HepG2 (cell line): ENCODE data around the gene MED25. TPM values are rescaled to one million over a fixed set of nuclear protein-coding genes. Genes with fewer than 3 reads are reported as not detected.

Experiments used
- ATAC-seq: fragments of 200-7000 bp; cut with Tn5 transposase; 3 replicates; pipeline ENCODE4 v1.9.1; 2020; ENCODE audit warnings: mild to moderate bottlenecking, moderate library complexity
- BruUV-seq: library from RNA; stranded (reverse); fragments of 400-500 nt; replicated peaks from 2 replicates; lab custom pipeline; 2021; lab: Mats Ljungman, UMichigan
- CTCF ChIA-PET: fragments of 300-600 bp; formaldehyde crosslinking; extraction: SDS; loops from one replicate; lab custom pipeline; 2021; ENCODE audit warnings: low total read pairs, inconsistent platforms, low intra/inter-chr PET ratio; lab: Yijun Ruan, JAX
- POLR2A ChIA-PET: fragments of 350-600 bp; sonication (Branson Sonifier 250); formaldehyde crosslinking; loops from one replicate; lab custom pipeline; 2020; ENCODE audit warnings: antibody characterized with exemption, inconsistent platforms; lab: Yijun Ruan, JAX
- DNase-seq: peaks from one replicate; pipeline ENCODE4 v3.0.0-alpha.2; 2015; ENCODE audit warnings: low spot score
- FAIRE-seq: peaks from 3 replicates; lab custom pipeline; 2011; peaks lifted over from hg19 to GRCh38; lab: Jason Lieb, UNC
- H2AFZ ChIP-seq: one replicate; pipeline ENCODE4 v1.6.1; 2011; ENCODE audit warnings: low read length, inconsistent platforms
- H3K27ac ChIP-seq: fragments of 300-600 bp; 3 replicates; pipeline ENCODE4 v1.8.0; 2011; ENCODE audit warnings: mixed run types, mild to moderate bottlenecking, mixed read lengths, low read length, inconsistent platforms; ENCODE audit not compliant: insufficient read depth; ENCODE audit errors: extremely low read length
- H3K27me3 ChIP-seq, 2 experiments: fragments of 200-600 bp in 1 of 2; 2 replicates in 1 of 2; 3 replicates in 1 of 2; pipeline versions ENCODE4 v1.6.0 to v1.8.0; 2011; ENCODE audit warnings: low read length in 2 of 2, mild to moderate bottlenecking in 2 of 2, moderate library complexity in 2 of 2, inconsistent platforms in 1 of 2; ENCODE audit not compliant: insufficient read depth in 2 of 2, control insufficient read depth in 1 of 2
- H3K36me3 ChIP-seq, 2 experiments: fragments of 200-600 bp in 1 of 2; replicated peaks in 1 of 2; 2 replicates in 1 of 2; 3 replicates in 1 of 2; pipeline versions ENCODE4 v1.5.1 to v1.8.0; 2011; ENCODE audit warnings: low read length in 2 of 2, inconsistent platforms in 1 of 2; ENCODE audit not compliant: insufficient read depth in 2 of 2, control insufficient read depth in 1 of 2
- H3K4me1 ChIP-seq: 2 replicates; pipeline ENCODE4 v1.5.1; 2012; ENCODE audit warnings: low read length, inconsistent platforms; ENCODE audit not compliant: insufficient read depth
- H3K4me2 ChIP-seq: 2 replicates; pipeline ENCODE4 v1.6.0; 2011; ENCODE audit warnings: low read depth, low read length, inconsistent platforms
- H3K4me3 ChIP-seq, 3 experiments: fragments of 200-600 bp in 1 of 3; sonication (generic), shearing (Covaris generic) in 1 of 3; replicated peaks in 1 of 3; 2 replicates each; pipeline ENCODE4 v1.5.1; 2011 to 2016; ENCODE audit warnings: low read length in 3 of 3, inconsistent platforms in 2 of 3, low read depth in 2 of 3, mild to moderate bottlenecking in 2 of 3, control low read depth in 1 of 3, mixed read lengths in 1 of 3; ENCODE audit not compliant: insufficient read depth in 1 of 3
- H3K79me2 ChIP-seq: one replicate; pipeline ENCODE4 v1.6.1; 2011; ENCODE audit warnings: low read length, inconsistent platforms; ENCODE audit not compliant: insufficient read depth
- H3K9ac ChIP-seq: 2 replicates; pipeline ENCODE4 v1.6.0; 2011; ENCODE audit warnings: mild to moderate bottlenecking, low read depth, low read length, inconsistent platforms; ENCODE audit not compliant: insufficient read depth
- H3K9me3 ChIP-seq: 2 replicates; pipeline ENCODE4 v1.5.1; 2012; ENCODE audit warnings: mild to moderate bottlenecking, low read length
- H4K20me1 ChIP-seq: 2 replicates; pipeline ENCODE4 v1.6.0; 2011; ENCODE audit warnings: inconsistent platforms, mild to moderate bottlenecking, low read length, moderate library complexity; ENCODE audit not compliant: insufficient read depth
- AGO1 ChIP-seq: fragments of 200-400 bp; formaldehyde crosslinking; IDR thresholded peaks from 2 replicates; pipeline ENCODE4 v1.6.1; 2017; ENCODE audit warnings: mild to moderate bottlenecking, low read depth, low read length, moderate library complexity; ENCODE audit not compliant: poor library complexity, severe bottlenecking
- AGO2 ChIP-seq: fragments of 200-400 bp; formaldehyde crosslinking; optimal IDR thresholded peaks from 2 replicates; pipeline ENCODE3; 2017; ENCODE audit warnings: mild to moderate bottlenecking, low read depth, low read length, moderate library complexity
- AHDC1 ChIP-seq: sonication (generic); formaldehyde crosslinking; IDR thresholded peaks from 2 replicates; pipeline ENCODE4 v1.5.1; 2020; ENCODE audit warnings: mild to moderate bottlenecking, missing genetic modification reagents, borderline replicate concordance
- BORCS8-MEF2B ChIP-seq: sonication (generic); formaldehyde crosslinking; IDR thresholded peaks from 2 replicates; pipeline ENCODE4 v1.8.0; 2022; ENCODE audit warnings: mild to moderate bottlenecking, missing genetic modification reagents
- DNMT3B ChIP-seq: conservative IDR thresholded peaks from 2 replicates; pipeline ENCODE4 v1.6.1; 2016; ENCODE audit warnings: missing biosample characterization, control low read depth
- FLYWCH1 ChIP-seq: sonication (generic); formaldehyde crosslinking; IDR thresholded peaks from 2 replicates; pipeline ENCODE4 v1.8.1; 2023; ENCODE audit warnings: mild to moderate bottlenecking, missing genetic modification reagents
- FOXA1 ChIP-seq, 2 experiments: fragments of 450-650 bp in 1 of 2; sonication (generic) in 1 of 2; formaldehyde crosslinking in 1 of 2; IDR thresholded peaks; 2 replicates each; pipeline versions ENCODE4 v1.4.0 to v1.6.1; 2016 to 2020; ENCODE audit warnings: missing genetic modification reagents in 1 of 2
- LBX2 ChIP-seq: sonication (generic); formaldehyde crosslinking; IDR thresholded peaks from 2 replicates; pipeline ENCODE4 v1.5.0; 2020; ENCODE audit warnings: missing genetic modification reagents, mild to moderate bottlenecking, borderline replicate concordance
- POLR2AphosphoS5 ChIP-seq: IDR thresholded peaks from 2 replicates; pipeline ENCODE4 v1.6.1; 2012; ENCODE audit warnings: low read depth, low read length
- RFXAP ChIP-seq: sonication (generic); formaldehyde crosslinking; IDR thresholded peaks from 2 replicates; pipeline ENCODE4 v1.4.0; 2020; ENCODE audit warnings: missing genetic modification reagents, borderline replicate concordance
- SIN3A ChIP-seq: IDR thresholded peaks from 2 replicates; pipeline ENCODE4 v1.6.1; 2011; ENCODE audit warnings: low read depth, mild to moderate bottlenecking, control low read depth, low read length, borderline replicate concordance
- ZMYM4 ChIP-seq: sonication (generic); formaldehyde crosslinking; IDR thresholded peaks from 2 replicates; pipeline ENCODE4 v1.8.1; 2023; ENCODE audit warnings: mild to moderate bottlenecking, missing genetic modification reagents
- ZNF629 ChIP-seq: sonication (generic); formaldehyde crosslinking; conservative IDR thresholded peaks from 2 replicates; pipeline ENCODE4 v1.5.0; 2020; ENCODE audit warnings: missing genetic modification reagents
- ZNF781 ChIP-seq: sonication (generic); formaldehyde crosslinking; IDR thresholded peaks from 2 replicates; pipeline ENCODE4 v1.5.1; 2020; ENCODE audit warnings: borderline replicate concordance, mild to moderate bottlenecking, missing genetic modification reagents; ENCODE audit errors: not compliant biosample characterization
- WGBS: methylation state at CpG from one replicate; pipeline ENCODE4 v1.1.6; 2017; ENCODE audit warnings: low lambda C conversion rate; 5-methylcytosine and 5-hydroxymethylcytosine counted together
- in situ Hi-C: cut with HindIII; loops from 2 replicates; pipeline ENCODE4 v1.10.0; 2017; ENCODE audit warnings: low pct_unique_long_range_greater_than_20kb; ENCODE audit not compliant: extremely low pct_ligation_motif_present
- intact Hi-C: fragments of 100-400 bp; cut with micrococcal nuclease; formaldehyde crosslinking; loops from one replicate; pipeline ENCODE4 v1.10.0; 2022; ENCODE audit not compliant: unreplicated experiment
- polyA plus RNA-seq, 8 experiments: library from polyadenylated mRNA; depleted of rRNA in 3 of 8; stranded (reverse) in 7 of 8; unstranded in 1 of 8; fragments of >200 nt; fragmentation: Illumina TruSeq in 4 of 8; extraction: Trizol in 4 of 8; gene quantifications; 2 replicates each; pipeline versions ENCODE4 v1.2.1 to v1.2.3, GENCODE V29; 2011 to 2016; ENCODE audit warnings: low read depth in 4 of 8, missing spikeins in 1 of 8, mixed read lengths in 1 of 8; ENCODE audit not compliant: insufficient read depth in 1 of 8
- total RNA-seq, 5 experiments: library from RNA; depleted of rRNA; stranded (reverse); fragments of >200 nt; fragmentation: Illumina TruSeq; extraction: Trizol; gene quantifications; 2 replicates each; pipeline ENCODE4 v1.2.3, GENCODE V29; 2016; ENCODE audit warnings: low read depth in 1 of 5
- TF ChIP-seq, protein P1 (sequence below): IDR thresholded peaks from 2 replicates; pipeline ENCODE4 v1.6.1; 2016; ENCODE audit warnings: mild to moderate bottlenecking, missing biosample characterization, missing genetic modification reagents
- TF ChIP-seq, protein P2 (sequence below): sonication (generic); formaldehyde crosslinking; conservative IDR thresholded peaks from 2 replicates; pipeline ENCODE4 v1.4.0; 2020; ENCODE audit warnings: missing genetic modification reagents
- TF ChIP-seq, protein P3 (sequence below): sonication (generic); formaldehyde crosslinking; IDR thresholded peaks from 2 replicates; pipeline ENCODE4 v1.4.0; 2020; ENCODE audit warnings: mild to moderate bottlenecking, missing genetic modification reagents

Gene MED25
- total and polyA plus RNA-seq, 2 of the 13 experiments (the other 11 are each of a cell fraction or from before 2014, with no cell fraction given): 11.1 to 15.1 TPM

DNA sequence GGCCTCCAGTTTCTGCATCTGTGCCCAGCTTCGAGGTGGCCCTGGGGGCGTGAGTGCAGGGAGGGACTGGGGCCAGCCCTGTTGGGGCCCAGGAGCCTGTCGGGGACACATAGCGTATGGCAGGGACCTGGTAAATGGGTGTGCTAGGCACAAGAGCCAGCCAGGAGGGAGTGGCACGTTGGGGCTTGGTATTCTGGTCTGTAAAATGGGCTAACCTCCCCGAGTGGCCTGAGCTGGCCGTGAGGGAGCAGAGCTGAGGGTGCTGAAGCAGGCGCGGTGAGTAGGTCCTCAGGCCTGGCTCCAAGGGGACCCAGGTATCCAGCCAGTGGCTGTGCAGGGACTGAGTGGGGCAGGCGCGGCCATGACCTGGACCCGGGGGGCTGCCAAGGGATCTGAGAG lies 37.2 kb downstream of the MED25 start:
- Histone ChIP-seq H3K27me3 (no peaks in the 10 kb centered on the region; a peak in 1 of 5 replicates), H3K4me1 (peaks cover 21% of the 10 kb centered on the region), H2AFZ (no peak overlapping the region), H3K4me3 (no peak overlapping the region), H3K36me3 (peaks cover 37 to 57% of the 10 kb centered on the region in 2 experiments; a peak in 4 of 5 replicates), H3K9me3 (no peaks in the 10 kb centered on the region), H3K9ac (no peak overlapping the region), H4K20me1 (peaks cover 23% of the 10 kb centered on the region), H3K4me2 (no peak overlapping the region), H3K79me2 (peaks cover 24% of the 10 kb centered on the region), H3K27ac (no peak overlapping the region)
- DNase-seq (no peak), ATAC-seq (no peak), FAIRE-seq (no peak)
- WGBS: 98% methylated on average over 10 of the region's 12 CpGs
- POLR2A ChIA-PET: no interaction called here
- CTCF ChIA-PET: no interaction called here
- BruUV-seq: no TSS peak
- in situ Hi-C loops (no loop called here), intact Hi-C loops (no loop called here)
- TF ChIP-seq AHDC1 (CRISPR knock-in tag) (no peak), ZNF781 (CRISPR knock-in tag) (no peak), POLR2AphosphoS5 (peak; percentile 23; the same call in 1 of the 2 replicates), FLYWCH1 (CRISPR knock-in tag) (no peak), SIN3A (no peak), RFXAP (CRISPR knock-in tag) (no peak), DNMT3B (CRISPR knock-in tag) (no peak), LBX2 (CRISPR knock-in tag) (no peak), FOXA1 (IDR thresholded peaks at IDR 0.05) (no peak), FOXA1 (CRISPR knock-in tag; IDR thresholded peaks at IDR 0.05) (no peak), AGO1 (peak; percentile 9), AGO2 (peak; percentile 84), ZNF629 (CRISPR knock-in tag) (peak; percentile 74), ZMYM4 (no peak), BORCS8-MEF2B (CRISPR knock-in tag) (no peak)
- TF ChIP-seq, protein P1, sequence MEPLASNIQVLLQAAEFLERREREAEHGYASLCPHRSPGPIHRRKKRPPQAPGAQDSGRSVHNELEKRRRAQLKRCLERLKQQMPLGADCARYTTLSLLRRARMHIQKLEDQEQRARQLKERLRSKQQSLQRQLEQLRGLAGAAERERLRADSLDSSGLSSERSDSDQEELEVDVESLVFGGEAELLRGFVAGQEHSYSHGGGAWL (CRISPR knock-in tag): no peak
- TF ChIP-seq, protein P2, sequence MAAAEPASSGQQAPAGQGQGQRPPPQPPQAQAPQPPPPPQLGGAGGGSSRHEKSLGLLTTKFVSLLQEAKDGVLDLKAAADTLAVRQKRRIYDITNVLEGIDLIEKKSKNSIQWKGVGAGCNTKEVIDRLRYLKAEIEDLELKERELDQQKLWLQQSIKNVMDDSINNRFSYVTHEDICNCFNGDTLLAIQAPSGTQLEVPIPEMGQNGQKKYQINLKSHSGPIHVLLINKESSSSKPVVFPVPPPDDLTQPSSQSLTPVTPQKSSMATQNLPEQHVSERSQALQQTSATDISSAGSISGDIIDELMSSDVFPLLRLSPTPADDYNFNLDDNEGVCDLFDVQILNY (CRISPR knock-in tag): no peak
- TF ChIP-seq, protein P3, sequence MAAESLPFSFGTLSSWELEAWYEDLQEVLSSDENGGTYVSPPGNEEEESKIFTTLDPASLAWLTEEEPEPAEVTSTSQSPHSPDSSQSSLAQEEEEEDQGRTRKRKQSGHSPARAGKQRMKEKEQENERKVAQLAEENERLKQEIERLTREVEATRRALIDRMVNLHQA: no peak
